Sigmoid colon (tissue), 7 donors: ENCODE measurements around the gene GOLGA3. TPM values are rescaled to one million over a fixed set of nuclear protein-coding genes. Genes with fewer than 3 reads are reported as not detected.

ENCODE experiments used
- DNase-seq: peaks from one replicate; pipeline ENCODE4 v3.0.0-alpha.2; 2019
- H3K27ac ChIP-seq, 4 donors: fragments of 200-600 bp; sonication (generic); one replicate each; pipeline ENCODE4 v1.5.1; 2016 to 2019; ENCODE audit warnings: mild to moderate bottlenecking in 1 of 4
- H3K27me3 ChIP-seq, 3 donors: fragments of 200-600 bp; sonication (generic); one replicate each; pipeline ENCODE4 v1.5.1; 2019; ENCODE audit warnings: mild to moderate bottlenecking in 1 of 3
- H3K36me3 ChIP-seq, 4 donors: fragments of 200-600 bp; sonication (generic); one replicate each; pipeline ENCODE4 v1.5.1; 2016 to 2019
- H3K4me1 ChIP-seq, 4 donors: fragments of 200-600 bp; sonication (generic); one replicate each; pipeline ENCODE4 v1.5.1; 2017 to 2019
- H3K4me3 ChIP-seq, 4 donors: fragments of 200-600 bp; sonication (generic); one replicate each; pipeline ENCODE4 v1.5.1; 2017 to 2019; ENCODE audit warnings: mild to moderate bottlenecking in 2 of 4, moderate library complexity in 1 of 4
- H3K9me3 ChIP-seq, 4 donors: fragments of 200-600 bp in 3 of 4; sonication (generic) in 3 of 4; one replicate each; pipeline versions ENCODE4 v1.5.1 to v1.6.1; 2013 to 2019
- CTCF ChIP-seq, 4 experiments: fragments of 450-650 bp in 3 of 4; fragments of 200-600 bp in 1 of 4; IDR thresholded peaks; one replicate each; pipeline ENCODE4 v1.5.1; 2016 to 2019; ENCODE audit warnings: antibody characterized with exemption in 4 of 4, mild to moderate bottlenecking in 3 of 4, moderate library complexity in 2 of 4
- EP300 ChIP-seq, 4 donors: sonication (generic); formaldehyde crosslinking; IDR thresholded peaks; one replicate each; pipeline ENCODE4 v1.6.1; 2017; ENCODE audit warnings: antibody characterized with exemption in 4 of 4
- POLR2A ChIP-seq, 2 donors: fragments of 450-650 bp; IDR thresholded peaks; one replicate each; pipeline ENCODE4 v1.6.1; 2016; ENCODE audit warnings: antibody characterized with exemption in 2 of 2, mild to moderate bottlenecking in 2 of 2, moderate library complexity in 2 of 2
- POLR2AphosphoS5 ChIP-seq, 4 donors: sonication (generic); formaldehyde crosslinking; IDR thresholded peaks; one replicate each; pipeline ENCODE4 v1.6.1; 2017; ENCODE audit warnings: antibody characterized with exemption in 4 of 4
- WGBS, 2 donors: extraction: QIAGEN DNeasy Blood & Tissue Kit; methylation state at CpG; one replicate each; pipeline ENCODE4 v1.1.7; 2013; 5-methylcytosine and 5-hydroxymethylcytosine counted together
- intact Hi-C: fragments of 100-400 bp; cut with DNase I; formaldehyde crosslinking; loops from one replicate; pipeline ENCODE4 v1.15.1; 2023
- polyA plus RNA-seq, 3 donors: library from polyadenylated mRNA; stranded (reverse); fragments of 200-250 nt; gene quantifications; one replicate each; pipeline ENCODE4 v1.2.3, GENCODE V29; 2013
- total RNA-seq, 4 donors: library from RNA; depleted of rRNA; stranded (reverse); fragments of >200 nt; gene quantifications; one replicate each; pipeline ENCODE4 v1.1.0, GENCODE V29; 2016
- donor health status: healthy with polysubstance abuse.
- donor health status: Bipolar disorder and iron deficiency.
- donor health status: healthy.

The GOLGA3 gene
- total and polyA plus RNA-seq, 7 donors = 9.6 to 78.4 (median 45.7) TPM

DNA sequence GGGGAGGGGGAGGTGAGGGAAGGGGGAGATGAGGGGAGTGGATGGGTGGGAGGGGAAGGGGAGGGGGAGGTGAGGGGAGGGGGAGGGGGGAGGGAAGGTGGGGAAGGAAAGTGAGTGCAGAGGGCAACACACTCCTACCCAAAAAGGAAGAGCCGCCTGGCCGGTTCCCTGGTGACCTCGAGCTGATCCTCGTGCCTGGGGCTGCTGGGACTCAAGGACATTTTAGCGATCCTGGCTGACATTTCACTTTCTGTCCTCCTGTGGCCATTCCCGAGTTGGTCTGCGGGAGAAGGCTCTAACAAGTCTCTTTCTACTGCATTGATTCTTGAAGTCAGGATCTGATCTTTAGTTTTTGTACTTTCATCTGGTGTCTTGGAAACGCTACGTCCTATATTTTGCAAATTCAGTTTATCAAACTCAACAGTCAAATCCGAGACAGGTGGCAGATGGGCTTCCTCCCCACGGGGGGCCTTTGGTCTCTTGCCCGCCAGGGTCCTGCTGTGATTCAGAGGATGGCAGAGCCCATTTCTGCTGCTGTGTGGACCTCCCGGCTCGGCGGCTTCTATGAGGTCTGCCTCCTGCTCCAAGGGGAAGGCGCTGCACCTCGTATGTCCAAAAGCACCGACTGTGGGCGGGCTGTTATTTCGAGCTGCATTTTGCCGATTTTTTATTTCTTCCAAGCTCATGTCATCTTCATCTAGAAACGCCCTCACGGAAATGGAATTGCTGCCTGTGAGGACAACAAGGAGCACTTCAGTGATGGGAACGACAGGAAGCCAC lies 98.9 kb downstream of the GOLGA3 start:
- H3K27ac ChIP-seq = no peak overlapping the region
- H3K9me3 ChIP-seq = no peaks in the 10 kb centered on the region
- H3K4me1 ChIP-seq = no peaks in the 10 kb centered on the region
- DNase-seq = no peak
- H3K4me3 ChIP-seq = no peak overlapping the region
- no peak for TF ChIP-seq CTCF (IDR thresholded peaks at IDR 0.05)
- intact Hi-C loops = no loop called here
- no peaks in the 10 kb centered on the region for H3K27me3 ChIP-seq
- 89 to 91% methylated on average over 24 of the region's 24 CpGs for WGBS, 2 donors
- H3K36me3 ChIP-seq = peaks cover 47 to 96% (median 67%) of the 10 kb centered on the region in 4 donors

DNA sequence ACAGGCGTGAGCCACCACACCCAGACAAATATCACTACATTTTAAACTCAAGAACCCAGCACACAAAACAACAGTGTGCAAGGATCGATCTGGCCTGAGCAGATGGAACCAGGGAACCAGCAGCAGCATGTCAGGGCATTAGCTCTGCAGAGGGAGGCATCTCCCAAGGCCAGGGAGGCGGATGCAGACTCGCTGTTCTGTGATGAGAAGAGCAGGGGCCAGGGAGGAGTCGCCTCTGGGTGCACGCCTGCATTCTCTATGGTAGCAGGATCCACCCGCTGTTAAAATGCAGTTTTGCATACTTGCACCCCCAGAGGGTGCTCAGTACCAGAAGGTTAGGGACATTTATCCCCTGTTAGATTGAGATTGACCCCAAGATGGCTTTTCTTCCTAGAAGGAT lies 100.2 kb downstream of the GOLGA3 start:
- Histone ChIP-seq H3K9me3 (no peaks in the 10 kb centered on the region), H3K4me3 (no peak overlapping the region), H3K4me1 (no peaks in the 10 kb centered on the region), H3K36me3 (peaks cover 41 to 96% (median 62%) of the 10 kb centered on the region in 4 donors), H3K27ac (no peak overlapping the region), H3K27me3 (no peaks in the 10 kb centered on the region)
- no peak for TF ChIP-seq POLR2A (IDR thresholded peaks at IDR 0.05)
- intact Hi-C loops = no loop called here
- WGBS, 2 donors = 97 to 98% methylated on average over 7 of the region's 7 CpGs
- DNase-seq = no peak

GRCh38 chr12:132727091-132727794 lies 101.4 kb downstream of the GOLGA3 start:
- intact Hi-C loops = no loop called here
- H3K27me3 ChIP-seq = no peaks in the 10 kb centered on the region
- H3K36me3 ChIP-seq = peaks cover 35 to 96% (median 55%) of the 10 kb centered on the region in 4 donors
- no peak overlapping the region for H3K4me3 ChIP-seq
- H3K27ac ChIP-seq = no peak overlapping the region
- TF ChIP-seq POLR2A (IDR thresholded peaks at IDR 0.05) (no peak), EP300 (IDR thresholded peaks at IDR 0.05) (no peak), CTCF (IDR thresholded peaks at IDR 0.05) (no peak), POLR2AphosphoS5 (IDR thresholded peaks at IDR 0.05) (no peak)
- H3K9me3 ChIP-seq = no peaks in the 10 kb centered on the region
- no peaks in the 10 kb centered on the region for H3K4me1 ChIP-seq
- no peak for DNase-seq
- WGBS, 2 donors = 94% methylated on average over 37 of the region's 37 CpGs

DNA sequence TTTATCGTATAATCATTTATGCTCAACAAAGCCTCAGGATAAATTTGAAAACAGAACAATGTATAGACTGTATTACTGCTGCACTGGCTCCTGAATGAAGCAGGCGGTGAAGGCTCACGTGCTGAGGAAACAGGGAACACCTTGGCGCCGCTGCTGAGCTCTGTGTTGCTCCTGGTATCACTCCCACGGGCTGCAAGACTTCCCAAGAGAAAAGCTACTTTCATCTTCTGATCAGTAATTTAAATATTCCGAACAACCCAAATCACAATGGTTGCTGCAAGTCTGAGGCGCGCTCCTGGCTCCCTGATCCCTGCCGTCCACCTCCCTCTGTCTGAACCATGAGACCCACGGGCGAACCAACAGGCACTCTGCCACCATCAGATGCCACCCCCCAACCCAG lies 102.3 kb downstream of the GOLGA3 start:
- intact Hi-C loops = no loop called here
- DNase-seq = no peak
- Histone ChIP-seq H3K4me3 (no peak overlapping the region), H3K27ac (no peak overlapping the region), H3K27me3 (no peaks in the 10 kb centered on the region), H3K4me1 (no peaks in the 10 kb centered on the region), H3K9me3 (no peaks in the 10 kb centered on the region), H3K36me3 (peaks cover 28 to 96% (median 51%) of the 10 kb centered on the region in 4 donors)
- WGBS, 2 donors = 96% methylated on average over 12 of the region's 12 CpGs
- TF ChIP-seq CTCF (IDR thresholded peaks at IDR 0.05) (no peak), EP300 (IDR thresholded peaks at IDR 0.05) (no peak)

DNA sequence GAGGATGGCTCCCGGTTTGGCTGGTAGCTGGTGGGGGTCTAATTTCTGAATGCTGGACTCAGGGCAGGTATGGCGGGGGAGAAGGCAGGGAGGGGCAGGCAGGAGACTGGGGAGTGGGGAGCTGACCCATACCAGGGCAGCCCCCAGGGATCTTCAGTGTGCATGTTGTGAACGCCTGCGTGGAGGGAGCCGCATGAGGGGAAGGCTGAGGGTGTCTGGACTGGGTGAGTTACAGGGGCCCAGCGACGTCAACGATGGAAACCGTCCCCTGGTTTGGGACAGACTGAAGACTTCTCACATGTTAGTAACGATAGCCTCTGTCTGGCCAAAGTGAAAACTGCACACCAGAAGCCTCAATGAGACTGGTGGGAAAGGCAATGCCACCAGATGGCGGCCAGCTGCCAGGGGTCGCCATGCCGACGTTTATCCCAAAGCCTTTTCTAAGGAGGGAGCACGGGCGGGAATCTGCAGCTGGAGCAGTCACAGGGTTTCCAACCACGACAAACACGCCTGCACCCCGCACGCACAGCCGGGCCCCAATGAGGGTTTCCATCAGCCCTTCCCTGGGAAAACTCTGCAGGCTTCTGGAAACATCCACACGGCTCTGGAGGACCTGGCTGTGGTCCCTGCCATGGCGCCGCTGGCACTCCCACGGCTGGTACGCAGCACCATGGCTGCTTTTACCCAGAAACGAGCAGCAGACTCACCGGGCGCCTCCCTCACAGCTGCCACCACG lies 104.0 kb downstream of the GOLGA3 start:
- TF ChIP-seq CTCF (IDR thresholded peaks at IDR 0.05) (no peak), POLR2AphosphoS5 (IDR thresholded peaks at IDR 0.05) (no peak), EP300 (IDR thresholded peaks at IDR 0.05) (no peak), POLR2A (IDR thresholded peaks at IDR 0.05) (no peak)
- WGBS, 2 donors = 89 to 90% methylated on average over 30 of the region's 30 CpGs
- no peaks in the 10 kb centered on the region for H3K27me3 ChIP-seq
- no peak for DNase-seq
- intact Hi-C loops = no loop called here
- H3K4me1 ChIP-seq = no peaks in the 10 kb centered on the region
- H3K9me3 ChIP-seq = no peaks in the 10 kb centered on the region
- peaks cover 17 to 96% (median 57%) of the 10 kb centered on the region in 4 donors for H3K36me3 ChIP-seq
- H3K27ac ChIP-seq = no peak overlapping the region
- no peak overlapping the region for H3K4me3 ChIP-seq
